Activated CD4-positive, alpha-beta T cell treated with anti-CD3 and anti-CD28 coated beads, Interleukin-2, amount 50 U/mL, for 16 hours (primary cell): ENCODE results near the gene UGT1A9.

ENCODE experiments used
- DNase-seq: peaks from one replicate; pipeline ENCODE4 v3.0.0-alpha.2; 2020

The UGT1A9 gene

DNA sequence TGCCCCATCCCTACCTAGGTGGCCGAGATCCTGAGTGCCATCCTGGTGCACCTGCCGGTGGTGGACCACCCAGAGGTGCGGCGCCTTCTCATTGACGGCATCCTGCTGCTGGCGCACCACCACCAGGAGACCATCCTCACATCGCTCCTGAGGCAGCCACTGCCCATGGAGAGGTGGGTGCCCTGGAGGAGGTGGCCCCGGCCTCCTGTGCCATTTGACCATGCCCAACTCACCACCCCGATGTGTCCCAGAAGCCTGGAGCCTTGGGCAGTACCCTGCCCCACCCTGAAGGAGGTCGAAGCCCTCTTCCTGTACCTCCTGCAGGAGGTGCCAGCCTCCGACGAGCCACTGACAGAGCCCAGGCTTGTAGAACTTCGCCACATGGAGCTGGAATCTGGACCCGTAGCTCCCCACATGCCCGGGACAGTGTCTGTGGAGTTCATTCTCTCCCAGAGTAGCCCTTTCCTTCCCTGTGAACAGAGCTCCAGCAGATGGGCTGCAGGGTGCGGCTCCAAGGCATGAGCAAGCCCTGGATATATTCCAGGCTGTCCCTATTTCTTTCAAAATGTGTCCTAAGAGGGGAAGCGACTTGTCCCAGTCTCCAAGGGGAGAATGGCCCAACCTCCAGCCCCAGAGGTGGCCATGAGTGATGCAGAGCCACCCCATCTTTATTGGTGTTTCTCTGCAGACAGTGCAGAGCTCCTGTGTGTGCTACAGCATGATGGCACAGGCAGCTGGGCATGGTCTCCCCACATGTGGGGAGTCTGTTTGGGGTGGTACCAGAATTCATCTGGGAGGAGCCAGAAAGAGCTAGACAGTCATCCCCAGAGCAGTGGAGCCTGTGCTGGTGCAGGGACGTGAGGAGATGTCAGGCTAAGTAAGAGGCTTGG is 148.4 kb downstream of the UGT1A9 start:
- DNase-seq, result no peak

DNA sequence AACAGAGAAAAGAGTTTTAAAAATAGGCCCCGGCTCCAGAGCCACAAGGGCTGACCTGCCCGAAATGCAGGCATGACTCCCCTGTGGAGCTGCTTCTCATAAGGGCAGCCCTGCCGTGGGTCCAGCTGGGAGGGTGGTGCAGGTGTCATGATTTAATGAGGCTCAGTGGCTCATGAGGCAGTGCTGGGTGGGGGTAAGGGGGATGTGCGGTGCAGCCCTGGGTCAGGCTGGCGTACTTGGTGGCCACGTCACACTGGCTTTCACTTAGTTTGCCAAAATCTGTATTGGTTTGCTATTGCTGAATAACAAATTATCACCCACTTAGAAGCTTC is 149.0 kb downstream of the UGT1A9 start:
- DNase-seq, result no peak

DNA sequence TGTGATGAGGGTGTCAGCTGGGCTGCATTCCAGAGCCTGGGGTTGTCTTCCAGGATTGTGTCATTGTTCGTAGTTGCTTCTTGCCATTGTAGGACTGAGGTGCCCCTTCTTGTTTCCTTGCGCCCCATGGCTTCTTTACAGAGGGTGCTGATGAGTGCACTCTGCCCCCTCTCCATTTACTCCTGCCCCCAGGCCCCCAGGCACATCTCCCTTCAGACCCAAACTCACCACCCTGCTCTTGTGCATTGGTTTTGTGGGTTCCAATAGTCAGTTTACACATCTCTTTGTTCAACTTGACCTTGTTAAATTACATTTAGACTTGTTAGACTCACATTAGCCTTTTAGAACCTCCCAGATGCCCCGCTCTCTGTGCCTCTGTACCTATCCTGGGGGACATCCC is 149.5 kb downstream of the UGT1A9 start:
- DNase-seq, result no peak

DNA sequence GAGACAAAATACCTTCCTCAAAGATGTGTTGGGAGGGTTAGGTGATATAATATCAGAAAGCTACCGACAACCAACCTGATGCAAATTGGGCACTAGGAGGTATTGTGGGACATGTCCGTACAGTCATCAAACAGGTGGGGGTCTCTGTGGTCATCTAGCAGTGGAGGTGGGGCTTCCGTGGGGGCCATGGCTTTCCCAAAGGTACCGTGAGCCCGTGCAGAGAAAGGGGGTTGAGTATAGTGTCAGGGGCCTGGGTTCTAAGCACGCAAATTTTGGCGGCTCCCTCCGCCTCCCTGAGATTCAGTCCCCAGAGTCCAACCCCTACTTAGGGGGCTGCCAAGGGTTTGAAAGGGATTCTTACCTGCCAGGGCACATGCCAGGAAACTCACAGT is 150.0 kb downstream of the UGT1A9 start:
- no peak for DNase-seq

DNA sequence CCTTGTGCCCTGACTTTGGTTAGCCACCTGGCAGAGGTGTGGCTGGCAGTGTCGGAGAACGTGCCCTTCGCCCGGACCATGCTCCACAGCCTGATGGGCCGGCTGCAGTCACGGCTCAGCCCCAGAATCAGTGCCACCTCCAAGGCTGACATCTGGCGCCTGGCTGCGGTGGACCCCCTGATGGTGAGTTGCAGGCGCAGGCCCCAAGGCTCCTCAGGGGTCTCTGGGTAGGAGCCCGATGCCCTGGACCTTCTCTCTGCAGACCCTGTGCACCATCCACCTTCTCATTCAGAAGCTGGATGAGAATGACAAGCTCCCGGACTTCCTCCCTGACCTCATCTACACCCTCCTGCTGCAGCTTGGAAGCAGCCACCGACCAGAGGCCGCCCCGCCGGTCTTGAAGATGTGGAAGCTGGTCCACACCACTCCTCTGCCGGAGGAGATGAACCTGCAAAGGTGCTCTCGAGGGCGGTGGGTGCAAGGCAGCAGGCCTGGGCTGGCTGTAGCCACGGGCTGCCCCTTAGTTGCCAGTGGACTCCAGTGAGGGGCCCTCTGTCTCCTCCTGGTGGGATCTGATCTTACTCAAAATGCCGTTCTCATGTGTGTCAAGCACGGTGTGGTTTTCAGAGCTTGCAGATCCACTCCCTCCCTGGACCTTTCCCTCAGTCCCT is 150.5 kb downstream of the UGT1A9 start:
- DNase-seq, result no peak
